Tibial nerve (tissue), 4 donors: ENCODE results near the gene GGA2. TPM values are rescaled to one million over a fixed set of nuclear protein-coding genes. Genes with fewer than 3 reads are reported as not detected.

Experiments
- DNase-seq, 2 donors: peaks; one replicate each; pipeline ENCODE4 v3.0.0-alpha.2; 2019; ENCODE audit warnings: low spot score in 2 of 2
- H3K27ac ChIP-seq, 4 donors: fragments of 200-600 bp; sonication (generic) in 3 of 4; one replicate each; pipeline ENCODE4 v1.5.1; 2017 to 2019; ENCODE audit warnings: mild to moderate bottlenecking in 1 of 4
- H3K27me3 ChIP-seq, 2 donors: fragments of 200-600 bp; sonication (generic) in 1 of 2; one replicate each; pipeline versions ENCODE4 v1.5.1 to v1.6.0; 2017 to 2019
- H3K36me3 ChIP-seq, 3 donors: fragments of 200-600 bp; sonication (generic); one replicate each; pipeline ENCODE4 v1.5.1; 2018 to 2019
- H3K4me1 ChIP-seq, 4 donors: fragments of 200-600 bp; sonication (generic) in 3 of 4; one replicate each; pipeline ENCODE4 v1.5.1; 2017 to 2019
- H3K4me3 ChIP-seq, 4 donors: fragments of 200-600 bp; sonication (generic) in 3 of 4; one replicate each; pipeline ENCODE4 v1.5.1; 2017 to 2019; ENCODE audit warnings: mild to moderate bottlenecking in 1 of 4, moderate library complexity in 1 of 4
- H3K9me3 ChIP-seq, 4 donors: fragments of 200-600 bp; sonication (generic) in 3 of 4; one replicate each; pipeline ENCODE4 v1.5.1; 2017 to 2019
- EP300 ChIP-seq, 2 donors: sonication (generic); formaldehyde crosslinking; IDR thresholded peaks; one replicate each; pipeline ENCODE4 v1.6.1; 2017; ENCODE audit warnings: antibody characterized with exemption in 2 of 2, mild to moderate bottlenecking in 1 of 2
- POLR2A ChIP-seq, 2 donors: fragments of 450-650 bp; IDR thresholded peaks; one replicate each; pipeline ENCODE4 v1.6.1; 2017; ENCODE audit warnings: antibody characterized with exemption in 2 of 2, mild to moderate bottlenecking in 2 of 2, moderate library complexity in 2 of 2
- WGBS, 2 donors: methylation state at CpG; one replicate each; pipeline ENCODE4 v1.1.5; 2018; 5-methylcytosine and 5-hydroxymethylcytosine counted together
- total RNA-seq, 4 donors: library from RNA; depleted of rRNA; stranded (reverse); fragments of >200 nt; gene quantifications; one replicate each; pipeline ENCODE4 v1.1.0, GENCODE V29; 2016
- TF ChIP-seq, protein P1 (sequence below), 5 experiments: fragments of 200-600 bp in 3 of 5; fragments of 450-650 bp in 2 of 5; sonication (generic) in 3 of 5; IDR thresholded peaks; one replicate each; pipeline ENCODE4 v1.5.1; 2016 to 2019; ENCODE audit warnings: antibody characterized with exemption in 5 of 5, mild to moderate bottlenecking in 3 of 5, moderate library complexity in 2 of 5

GGA2 gene
- total RNA-seq, 4 donors from 2014 or later = 29.9 to 40.6 (median 36.8) TPM

DNA sequence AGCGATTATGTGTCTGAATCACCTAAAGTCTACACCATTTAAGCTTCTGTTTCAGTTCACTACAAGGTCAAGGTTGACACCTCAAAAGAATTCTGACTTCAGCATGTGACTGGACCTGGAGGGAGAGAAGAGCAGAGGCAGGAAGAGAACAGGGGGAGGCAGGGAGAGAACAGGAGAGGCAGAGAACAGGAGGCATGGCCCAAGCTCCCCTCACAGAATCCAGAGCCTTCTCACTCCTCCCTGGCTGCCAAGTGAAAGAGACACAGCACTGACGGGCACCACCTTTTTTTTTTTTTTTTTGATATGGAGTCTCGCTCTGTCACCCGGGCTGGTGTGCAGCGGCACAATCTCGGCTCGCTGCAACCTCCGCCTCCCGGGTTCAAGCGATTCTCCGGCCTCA is 11.4 kb downstream of the GGA2 start:
- H3K4me3 ChIP-seq = no peak overlapping the region
- no peak for DNase-seq
- TF ChIP-seq, protein P1, sequence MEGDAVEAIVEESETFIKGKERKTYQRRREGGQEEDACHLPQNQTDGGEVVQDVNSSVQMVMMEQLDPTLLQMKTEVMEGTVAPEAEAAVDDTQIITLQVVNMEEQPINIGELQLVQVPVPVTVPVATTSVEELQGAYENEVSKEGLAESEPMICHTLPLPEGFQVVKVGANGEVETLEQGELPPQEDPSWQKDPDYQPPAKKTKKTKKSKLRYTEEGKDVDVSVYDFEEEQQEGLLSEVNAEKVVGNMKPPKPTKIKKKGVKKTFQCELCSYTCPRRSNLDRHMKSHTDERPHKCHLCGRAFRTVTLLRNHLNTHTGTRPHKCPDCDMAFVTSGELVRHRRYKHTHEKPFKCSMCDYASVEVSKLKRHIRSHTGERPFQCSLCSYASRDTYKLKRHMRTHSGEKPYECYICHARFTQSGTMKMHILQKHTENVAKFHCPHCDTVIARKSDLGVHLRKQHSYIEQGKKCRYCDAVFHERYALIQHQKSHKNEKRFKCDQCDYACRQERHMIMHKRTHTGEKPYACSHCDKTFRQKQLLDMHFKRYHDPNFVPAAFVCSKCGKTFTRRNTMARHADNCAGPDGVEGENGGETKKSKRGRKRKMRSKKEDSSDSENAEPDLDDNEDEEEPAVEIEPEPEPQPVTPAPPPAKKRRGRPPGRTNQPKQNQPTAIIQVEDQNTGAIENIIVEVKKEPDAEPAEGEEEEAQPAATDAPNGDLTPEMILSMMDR (IDR thresholded peaks at IDR 0.05) = no peak
- TF ChIP-seq POLR2A (IDR thresholded peaks at IDR 0.05) (no peak), EP300 (IDR thresholded peaks at IDR 0.05) (no peak)
- 89 to 92% methylated on average over 11 of the region's 11 CpGs for WGBS, 2 donors
- no peaks in the 10 kb centered on the region for H3K9me3 ChIP-seq
- H3K36me3 ChIP-seq = peaks cover 0 to 30% (median 8%) of the 10 kb centered on the region in 3 donors
- no peak overlapping the region for H3K27ac ChIP-seq
- H3K4me1 ChIP-seq = peaks cover 0 to 43% (median 16%) of the 10 kb centered on the region in 4 donors
- H3K27me3 ChIP-seq = no peaks in the 10 kb centered on the region

DNA sequence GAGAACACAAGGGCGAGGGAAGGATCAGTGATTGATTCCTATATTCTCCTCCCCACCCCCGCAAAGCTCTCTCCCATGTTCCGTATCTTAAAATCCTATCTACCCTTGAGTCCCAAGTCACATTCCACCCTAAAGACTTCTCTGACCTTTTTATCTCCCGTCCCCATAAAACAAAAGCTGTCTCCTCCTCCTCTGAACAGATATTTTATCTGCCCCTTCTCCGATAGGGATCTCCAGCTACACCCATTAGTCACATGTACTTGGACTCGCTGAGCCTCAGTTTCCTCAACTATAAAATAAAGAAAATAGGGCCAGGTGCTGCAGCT is 12.8 kb downstream of the GGA2 start:
- no peaks in the 10 kb centered on the region for H3K9me3 ChIP-seq
- no peaks in the 10 kb centered on the region for H3K27me3 ChIP-seq
- 85 to 86% methylated on average over 6 of the region's 6 CpGs for WGBS, 2 donors
- peaks cover 0 to 44% (median 22%) of the 10 kb centered on the region in 3 donors for H3K36me3 ChIP-seq
- H3K4me1 ChIP-seq = peaks cover 0 to 36% (median 12%) of the 10 kb centered on the region in 4 donors
- no peak for DNase-seq
- TF ChIP-seq POLR2A (IDR thresholded peaks at IDR 0.05) (no peak), EP300 (IDR thresholded peaks at IDR 0.05) (no peak)
- TF ChIP-seq, protein P1 (IDR thresholded peaks at IDR 0.05) = no peak
- H3K4me3 ChIP-seq = no peak overlapping the region
- peak overlapping the region in 3 of 4 donors; percentile 19 to 62 (median 50) for H3K27ac ChIP-seq

DNA sequence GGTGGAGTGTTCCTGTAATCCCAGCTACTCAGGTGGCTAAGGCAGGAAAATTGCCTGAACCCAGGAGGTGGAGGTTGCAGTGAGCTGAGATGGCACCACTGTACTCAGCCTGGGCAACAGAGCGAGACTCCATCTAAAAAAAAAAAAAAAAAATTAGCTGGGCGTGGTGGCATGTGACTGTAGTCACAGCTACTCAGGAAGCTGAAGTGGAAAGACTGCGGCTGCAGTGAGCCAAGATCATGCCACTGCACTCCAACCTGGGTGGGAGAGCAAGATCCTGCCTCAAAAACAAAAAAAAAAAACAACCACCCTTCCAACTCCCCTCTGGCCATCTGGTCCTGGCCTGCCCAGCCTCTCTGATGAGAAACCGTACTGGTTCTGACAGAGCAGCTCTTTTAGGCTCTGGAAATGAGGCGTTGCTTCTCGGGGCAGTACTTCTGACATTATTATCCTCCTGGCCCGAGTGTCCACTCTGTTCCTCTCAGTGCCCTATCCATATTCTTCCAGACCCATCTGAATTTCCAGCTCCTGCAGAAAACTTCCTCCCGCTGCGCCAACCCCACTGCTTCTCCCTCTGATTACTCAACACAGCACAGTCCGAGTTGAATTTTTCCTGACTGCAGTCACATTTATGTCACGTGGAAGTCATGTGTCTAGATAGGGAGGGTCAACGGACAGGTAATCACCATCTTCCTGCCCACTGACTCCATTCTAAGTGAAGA is 13.3 kb downstream of the GGA2 start:
- TF ChIP-seq, protein P1 (IDR thresholded peaks at IDR 0.05) = no peak
- TF ChIP-seq EP300 (IDR thresholded peaks at IDR 0.05) = peak in 1 of 2 donors; percentile 59
- DNase-seq = peak in 1 of 2 donors; percentile 52
- Histone ChIP-seq H3K27me3 (no peaks in the 10 kb centered on the region), H3K4me1 (peaks cover 0 to 38% (median 12%) of the 10 kb centered on the region in 4 donors), H3K36me3 (peaks cover 0 to 49% (median 25%) of the 10 kb centered on the region in 3 donors), H3K9me3 (no peaks in the 10 kb centered on the region), H3K27ac (peak overlapping the region in 3 of 4 donors; percentile 19 to 62 (median 54)), H3K4me3 (no peak overlapping the region)
- WGBS, 2 donors = 58% methylated on average over 12 of the region's 12 CpGs

DNA sequence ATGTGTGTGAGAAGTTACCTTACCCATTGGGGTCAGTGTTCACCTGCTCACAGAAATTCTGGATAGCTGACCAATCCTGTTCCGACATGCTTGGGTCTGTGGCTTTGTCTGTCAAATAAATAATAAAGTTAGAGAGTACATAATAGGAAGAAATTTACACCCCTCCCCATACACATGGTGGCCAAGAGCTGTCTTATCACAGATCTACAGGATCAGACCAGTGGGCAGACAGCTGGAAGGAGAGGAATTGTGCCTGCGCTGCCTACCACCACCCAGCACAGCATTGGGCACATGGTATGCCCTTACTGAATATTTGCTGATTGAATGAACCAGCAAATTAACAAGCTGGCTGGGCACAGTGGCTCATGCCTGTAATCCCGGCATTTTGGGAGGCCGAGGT is 14.6 kb downstream of the GGA2 start:
- H3K27ac ChIP-seq = no peak overlapping the region
- H3K36me3 ChIP-seq = peaks cover 0 to 62% (median 27%) of the 10 kb centered on the region in 3 donors
- H3K9me3 ChIP-seq = no peaks in the 10 kb centered on the region
- 92 to 93% methylated on average over 4 of the region's 4 CpGs for WGBS, 2 donors
- no peak for DNase-seq
- H3K4me3 ChIP-seq = no peak overlapping the region
- TF ChIP-seq EP300 (IDR thresholded peaks at IDR 0.05) (no peak), POLR2A (IDR thresholded peaks at IDR 0.05) (no peak)
- TF ChIP-seq, protein P1 (IDR thresholded peaks at IDR 0.05) = no peak
- H3K4me1 ChIP-seq = peaks cover 0 to 40% (median 12%) of the 10 kb centered on the region in 4 donors
- no peaks in the 10 kb centered on the region for H3K27me3 ChIP-seq

DNA sequence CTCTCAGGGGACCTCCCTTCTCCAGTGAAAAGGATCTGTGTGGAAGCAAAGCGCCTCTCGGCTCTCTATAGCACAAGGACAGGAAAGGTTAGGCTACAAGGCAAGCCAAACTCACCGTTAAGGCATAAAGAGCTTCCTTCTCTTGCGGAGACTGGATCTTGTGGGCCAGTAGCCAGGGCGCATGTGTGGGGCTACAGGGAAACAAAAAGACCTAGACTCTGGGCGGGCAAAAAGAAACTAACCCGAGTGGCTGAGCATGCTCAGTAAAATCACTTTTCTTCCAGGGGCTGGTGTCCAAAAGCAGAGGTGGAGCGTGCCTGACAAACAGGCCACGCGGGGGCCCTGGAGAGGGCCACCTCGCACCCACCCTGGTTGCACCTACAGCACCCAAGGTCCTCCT is 16.1 kb downstream of the GGA2 start:
- no peak for DNase-seq
- Histone ChIP-seq H3K9me3 (no peaks in the 10 kb centered on the region), H3K4me1 (peaks cover 0 to 32% (median 6%) of the 10 kb centered on the region in 4 donors), H3K36me3 (peaks cover 0 to 69% (median 36%) of the 10 kb centered on the region in 3 donors), H3K27me3 (no peaks in the 10 kb centered on the region), H3K27ac (no peak overlapping the region), H3K4me3 (no peak overlapping the region)
- 91% methylated on average over 11 of the region's 11 CpGs for WGBS, 2 donors
- TF ChIP-seq, protein P1 (IDR thresholded peaks at IDR 0.05) = no peak
- TF ChIP-seq EP300 (IDR thresholded peaks at IDR 0.05) (no peak), POLR2A (IDR thresholded peaks at IDR 0.05) (no peak)
